Stromal cell of bone marrow (primary cell): ENCODE measurements around the gene MPO.

Experiments
- DNase-seq: peaks from one replicate; pipeline ENCODE4 v3.0.0-alpha.2; 2012; ENCODE audit warnings: low read depth

MPO gene

GRCh38 chr17:58320163-58320558, 39.4 kb upstream of the MPO start:
- no peak for DNase-seq

GRCh38 chr17:58319173-58320162, 38.7 kb upstream of the MPO start:
- DNase-seq: no peak

- no peak for DNase-seq
Observed at GRCh38 chr17:58318627-58319172, 38.0 kb upstream of the MPO start.

GRCh38 chr17:58318065-58318481, 37.3 kb upstream of the MPO start:
- DNase-seq: no peak

GRCh38 chr17:58317421-58318064, 36.8 kb upstream of the MPO start:
- DNase-seq: peak; percentile 34

- no peak for DNase-seq
Observed at GRCh38 chr17:58316260-58316960, 35.7 kb upstream of the MPO start.

GRCh38 chr17:58315750-58316149, 35.0 kb upstream of the MPO start:
- DNase-seq: no peak

GRCh38 chr17:58315281-58315711, 34.6 kb upstream of the MPO start:
- no peak for DNase-seq

- DNase-seq: no peak
Observed at GRCh38 chr17:58314706-58315015, 33.9 kb upstream of the MPO start.

GRCh38 chr17:58313815-58314705, 33.3 kb upstream of the MPO start:
- DNase-seq: no peak

GRCh38 chr17:58312829-58313228, 32.1 kb upstream of the MPO start:
- no peak for DNase-seq

GRCh38 chr17:58312021-58312630, 31.4 kb upstream of the MPO start:
- DNase-seq: no peak

GRCh38 chr17:58311429-58311894, 30.7 kb upstream of the MPO start:
- DNase-seq: no peak

- no peak for DNase-seq
Observed at GRCh38 chr17:58310511-58311428, 30.0 kb upstream of the MPO start.

GRCh38 chr17:58309918-58310259, 29.2 kb upstream of the MPO start:
- DNase-seq: no peak

- DNase-seq: no peak
Observed at GRCh38 chr17:58308985-58309917, 28.5 kb upstream of the MPO start.

- DNase-seq: no peak
Observed at GRCh38 chr17:58308173-58308984, 27.6 kb upstream of the MPO start.
